NOMO-1 (cell line): ENCODE measurements around the gene SDSL.
A peak's percentile ranks its signal among the peaks of the same experiment; 100 is the strongest.

ENCODE experiments used
- DNase-seq, 2 experiments: peaks; one replicate each; lab custom pipeline; 2025; ENCODE audit not compliant: unreplicated experiment in 2 of 2; lab: John Stamatoyannopoulos, UW

SDSL gene, protein sequence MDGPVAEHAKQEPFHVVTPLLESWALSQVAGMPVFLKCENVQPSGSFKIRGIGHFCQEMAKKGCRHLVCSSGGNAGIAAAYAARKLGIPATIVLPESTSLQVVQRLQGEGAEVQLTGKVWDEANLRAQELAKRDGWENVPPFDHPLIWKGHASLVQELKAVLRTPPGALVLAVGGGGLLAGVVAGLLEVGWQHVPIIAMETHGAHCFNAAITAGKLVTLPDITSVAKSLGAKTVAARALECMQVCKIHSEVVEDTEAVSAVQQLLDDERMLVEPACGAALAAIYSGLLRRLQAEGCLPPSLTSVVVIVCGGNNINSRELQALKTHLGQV

DNA sequence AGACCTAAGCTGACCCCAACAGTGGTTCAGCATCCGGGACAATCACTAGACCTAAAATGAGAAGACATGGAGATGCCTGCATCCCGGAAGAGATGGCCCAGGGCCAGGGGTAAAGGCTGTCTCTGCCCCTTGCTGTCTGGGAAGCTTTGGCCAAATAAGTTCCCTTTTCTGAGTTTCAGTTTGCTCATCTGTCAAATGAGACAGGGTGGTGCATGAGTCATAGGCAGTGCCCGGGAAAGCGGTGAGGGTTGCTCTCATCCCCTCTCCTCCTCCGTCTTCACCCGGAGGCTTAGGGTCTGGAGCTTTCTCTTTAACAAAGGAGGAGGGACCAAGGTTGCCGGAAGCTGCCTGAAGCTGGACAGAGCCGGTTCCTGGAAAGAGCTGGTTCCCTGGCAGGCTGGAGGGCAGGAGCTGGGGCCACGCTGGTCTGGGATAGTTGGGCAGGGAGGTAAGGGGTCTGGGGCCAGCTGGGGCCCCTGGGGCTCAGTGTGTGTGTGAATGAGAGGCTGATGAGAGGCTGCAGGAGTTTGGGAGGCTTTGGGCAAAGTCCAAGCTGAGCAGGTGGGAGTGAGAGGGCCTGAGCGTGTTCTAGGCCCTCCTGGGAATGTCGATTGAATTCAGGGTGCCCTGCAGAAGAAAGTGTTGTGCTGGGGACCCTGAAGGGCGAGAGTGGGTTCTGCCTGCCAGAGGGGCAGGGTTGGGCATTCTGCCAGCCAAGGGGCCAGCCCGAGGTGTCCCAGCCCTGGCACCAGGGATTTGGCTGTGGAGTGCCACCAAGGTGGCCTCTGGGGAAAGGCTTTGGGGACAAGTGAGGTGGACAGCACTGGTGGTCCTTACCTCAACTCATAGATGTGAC, at the start of gene SDSL:
TSS of gene SDSL (plus strand) at position 351 of the 856 bp plus-strand sequence. CDS start 5,603 bp downstream, outside the sequence.
- peak; percentile 98 to 99 for DNase-seq

DNA sequence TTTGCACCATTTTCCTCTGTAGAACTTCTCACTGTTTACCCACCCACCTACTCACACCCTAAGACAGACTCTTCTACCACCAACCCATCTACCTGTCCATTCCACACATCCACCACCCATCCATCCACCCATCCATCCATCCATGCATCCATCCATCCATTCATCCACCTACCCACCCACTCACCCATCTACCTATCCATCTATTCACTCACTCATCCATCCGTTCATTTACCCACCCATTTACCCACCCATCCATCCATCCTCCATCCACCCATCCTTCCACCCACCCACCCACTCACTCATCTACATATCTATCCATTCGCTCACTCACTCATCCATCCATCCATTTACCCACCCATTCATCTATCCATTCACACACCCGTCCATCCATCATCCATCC, 48.7 kb upstream of the SDSL start:
- no peak for DNase-seq

DNA sequence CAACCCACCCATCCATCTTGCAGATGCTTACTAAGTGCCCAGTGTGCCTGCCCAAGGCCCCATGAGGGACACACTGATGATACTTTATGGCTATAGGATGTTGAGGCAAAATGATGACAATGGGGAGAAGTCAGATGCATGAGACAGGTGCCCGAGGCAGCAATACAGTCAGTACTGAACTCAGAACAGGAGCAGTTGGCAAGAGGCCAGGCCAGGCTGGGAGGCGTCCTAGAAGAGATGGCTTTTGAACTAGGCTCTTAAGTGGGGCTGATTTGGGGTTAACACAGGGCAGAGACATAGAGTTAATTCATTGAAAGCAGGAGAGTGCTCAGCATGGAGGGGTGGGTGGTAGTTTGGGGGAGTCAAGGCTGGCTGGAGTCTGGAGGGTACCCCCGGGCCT, 48.2 kb upstream of the SDSL start:
- no peak for DNase-seq

DNA sequence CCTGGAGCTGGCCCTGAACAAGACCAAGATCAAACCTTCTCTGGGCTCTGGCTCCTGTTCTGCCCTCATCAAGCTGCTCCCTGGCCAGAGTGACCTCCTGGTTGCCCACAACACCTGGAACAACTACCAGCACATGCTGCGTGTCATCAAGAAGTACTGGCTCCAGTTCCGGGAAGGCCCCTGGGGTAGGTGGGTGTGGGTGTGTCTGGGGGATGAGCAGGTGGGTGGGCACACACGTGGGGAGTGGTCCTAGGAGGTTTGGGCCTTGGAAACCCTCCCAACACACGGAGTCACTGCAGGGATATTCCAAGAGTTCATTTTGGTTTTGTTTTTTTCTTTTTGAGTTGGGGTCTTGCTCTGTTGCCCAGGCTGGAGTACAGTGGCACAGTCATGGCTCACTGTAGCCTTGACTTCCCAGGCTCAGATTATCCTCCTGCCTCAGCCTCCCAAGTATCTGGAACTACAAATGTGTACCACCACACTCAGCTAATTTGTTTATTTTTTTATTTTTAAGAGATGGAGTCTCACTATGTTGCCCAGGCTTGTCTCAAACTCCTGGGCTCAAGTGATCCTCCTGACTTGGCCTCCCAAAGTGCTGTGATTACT, 47.3 kb upstream of the SDSL start:
- DNase-seq = no peak

DNA sequence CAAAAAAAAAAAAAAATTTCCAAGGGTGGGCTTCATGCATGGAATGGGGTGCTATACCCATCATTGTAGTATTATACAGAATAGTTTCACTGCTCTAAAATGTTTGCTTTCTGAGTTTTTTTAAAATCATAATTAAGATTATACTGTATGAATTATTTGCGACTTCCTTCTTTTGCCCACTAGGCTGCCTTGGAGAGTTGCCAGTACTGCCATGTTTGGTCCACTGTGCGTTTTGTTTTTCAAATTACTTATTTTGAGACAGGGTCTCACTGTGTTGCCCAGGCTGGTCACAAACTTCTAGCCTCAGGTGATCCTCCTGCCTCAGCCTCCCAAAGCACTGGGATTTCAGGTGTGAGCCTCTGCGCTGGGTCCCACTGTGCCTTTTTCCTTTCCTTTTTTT, 43.9 kb upstream of the SDSL start:
- DNase-seq = no peak

DNA sequence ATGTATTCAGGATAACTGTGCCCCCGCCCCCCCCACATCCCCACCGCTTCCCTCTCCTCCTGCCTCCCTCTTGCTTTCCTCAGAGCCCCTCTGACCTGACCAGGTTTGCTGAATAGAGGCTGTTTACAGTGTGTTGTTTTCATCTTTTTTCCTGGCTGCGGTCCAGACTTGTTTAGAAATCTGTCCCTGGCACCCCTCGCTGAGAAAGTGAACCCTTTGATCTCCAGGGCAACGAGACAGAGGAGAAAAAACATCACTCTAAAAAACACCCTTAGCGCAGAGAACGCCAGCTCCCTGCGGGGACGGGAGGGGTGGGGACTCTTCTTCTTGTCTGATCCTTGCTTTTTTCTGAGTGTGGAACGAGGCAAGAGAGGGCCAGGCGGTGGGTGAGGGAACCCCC, 41.0 kb upstream of the SDSL start:
- DNase-seq = no peak

DNA sequence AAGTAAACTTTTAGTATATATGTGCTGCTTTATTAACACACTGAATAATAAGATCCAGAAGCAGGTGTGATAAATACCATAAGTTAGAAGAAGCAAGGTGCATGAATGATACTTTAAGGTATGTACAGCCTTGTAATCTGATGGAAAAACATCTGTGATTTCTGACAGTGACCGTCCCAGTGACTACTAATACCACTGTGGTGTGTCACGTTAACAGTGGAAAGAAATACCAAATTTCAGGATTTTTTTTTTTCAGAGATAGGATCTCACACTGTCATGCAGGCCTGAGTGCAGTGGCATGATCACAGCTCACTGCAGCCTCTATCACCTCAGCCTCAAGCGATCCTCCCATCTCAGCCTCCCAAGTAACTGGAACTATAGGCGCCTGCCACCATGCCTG, 40.0 kb upstream of the SDSL start:
- no peak for DNase-seq

DNA sequence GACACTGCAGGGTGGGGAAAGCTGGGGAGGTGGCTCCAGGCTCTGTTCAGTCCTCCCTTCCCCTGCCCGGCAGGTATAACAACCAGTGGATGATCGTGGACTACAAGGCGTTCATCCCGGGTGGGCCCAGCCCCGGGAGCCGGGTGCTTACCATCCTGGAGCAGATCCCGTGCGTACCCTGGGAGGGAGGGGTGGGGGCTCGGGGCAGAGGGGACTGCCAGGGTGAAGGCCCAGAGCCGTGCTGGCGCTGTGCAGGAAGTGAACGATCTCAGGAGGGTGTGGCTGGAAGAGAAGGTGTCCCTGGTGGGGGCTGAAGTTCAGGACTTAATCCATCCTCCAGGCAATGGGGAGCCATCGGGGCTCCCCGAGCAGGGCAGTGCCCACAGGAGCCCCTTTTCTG, 37.4 kb upstream of the SDSL start:
- DNase-seq = no peak

DNA sequence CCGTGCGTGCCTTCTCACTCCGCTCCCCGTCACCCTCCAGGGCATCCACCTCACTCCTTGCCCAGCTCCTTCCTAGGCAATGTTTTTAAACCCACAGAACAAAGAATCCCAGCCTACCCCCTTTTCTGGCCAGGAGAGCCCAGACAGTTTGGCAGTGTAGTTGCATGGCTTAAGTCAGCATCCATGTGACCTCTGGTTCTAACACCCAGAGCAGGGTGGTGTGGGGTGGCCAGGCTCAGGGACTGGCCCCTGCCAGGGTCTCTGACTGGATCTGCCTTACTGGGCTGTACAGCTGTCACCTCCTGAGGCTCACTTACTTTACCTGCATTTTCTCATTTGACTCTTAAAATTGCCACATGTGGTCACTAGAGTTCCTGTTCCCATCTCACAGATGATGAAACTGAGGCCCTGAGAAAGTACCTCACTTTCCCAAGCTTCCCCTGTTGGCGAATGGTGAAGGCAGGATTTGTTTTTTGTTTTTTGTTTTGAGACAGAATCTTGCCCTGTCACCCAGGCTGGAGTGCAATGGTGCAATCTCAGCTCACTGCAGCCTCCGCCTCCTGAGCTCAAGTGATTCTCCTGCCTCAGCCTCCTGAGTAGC, 36.8 kb upstream of the SDSL start:
- DNase-seq = no peak

DNA sequence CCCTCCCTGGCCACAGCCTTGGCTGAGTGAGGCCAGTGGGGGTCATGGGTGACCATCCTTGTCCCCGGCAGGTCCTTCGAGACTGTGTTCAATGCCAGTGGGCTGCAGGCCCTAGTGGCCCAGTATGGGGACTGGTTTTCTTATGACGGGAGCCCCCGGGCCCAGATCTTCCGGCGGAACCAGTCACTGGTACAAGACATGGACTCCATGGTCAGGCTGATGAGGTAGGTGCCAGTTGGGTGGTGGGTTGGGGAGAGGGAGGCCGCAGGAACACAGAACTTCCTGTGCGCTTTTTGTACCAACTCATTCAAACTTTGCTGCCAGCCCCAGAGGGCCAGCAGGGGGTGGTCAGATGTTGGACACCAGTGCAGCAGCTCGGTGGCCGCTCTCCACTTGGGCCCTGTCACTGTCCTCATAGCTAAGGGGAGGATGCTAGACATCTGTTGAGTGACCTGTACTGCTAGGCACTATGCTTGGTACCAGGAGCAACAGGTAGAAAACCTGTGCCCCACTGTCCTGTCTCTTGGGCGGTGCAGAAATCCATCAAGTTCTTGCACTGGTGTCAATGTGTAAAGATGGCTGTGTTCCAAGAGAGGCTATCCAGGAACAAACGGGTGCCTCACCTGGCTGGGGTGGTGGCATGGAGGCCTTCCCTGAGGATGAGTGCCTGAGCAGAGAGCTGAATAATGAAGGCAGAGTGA, 35.2 kb upstream of the SDSL start:
- no peak for DNase-seq

DNA sequence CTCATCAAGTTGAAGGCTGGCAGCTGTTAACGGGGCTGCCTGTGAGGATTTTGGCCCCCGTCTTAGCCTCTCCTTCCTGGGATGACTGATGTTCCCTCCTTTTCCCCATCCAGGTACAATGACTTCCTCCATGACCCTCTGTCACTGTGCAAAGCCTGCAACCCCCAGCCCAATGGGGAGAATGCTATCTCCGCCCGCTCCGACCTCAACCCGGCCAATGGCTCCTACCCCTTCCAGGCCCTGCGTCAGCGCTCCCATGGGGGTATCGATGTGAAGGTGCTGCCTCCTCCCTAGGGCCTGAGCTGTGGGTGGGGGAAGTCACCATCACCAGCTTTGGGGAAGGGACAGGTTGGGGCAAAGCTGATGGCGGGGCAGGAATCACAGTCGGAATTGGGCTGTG, 34.5 kb upstream of the SDSL start:
- no peak for DNase-seq

DNA sequence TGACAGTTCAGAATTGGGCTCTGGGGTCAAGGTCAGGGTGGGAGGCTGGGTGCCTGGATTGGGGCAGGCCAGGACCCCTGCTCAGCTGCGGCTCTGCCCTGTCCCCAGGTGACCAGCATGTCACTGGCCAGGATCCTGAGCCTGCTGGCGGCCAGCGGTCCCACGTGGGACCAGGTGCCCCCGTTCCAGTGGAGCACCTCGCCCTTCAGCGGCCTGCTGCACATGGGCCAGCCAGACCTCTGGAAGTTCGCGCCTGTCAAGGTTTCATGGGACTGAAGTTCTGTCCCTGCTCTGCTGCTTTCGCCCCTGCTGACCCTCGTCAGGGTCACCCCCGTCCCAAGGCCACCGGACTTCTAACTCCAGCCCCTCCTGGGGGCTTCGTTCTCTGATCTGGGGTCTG, 33.8 kb upstream of the SDSL start:
- no peak for DNase-seq

DNA sequence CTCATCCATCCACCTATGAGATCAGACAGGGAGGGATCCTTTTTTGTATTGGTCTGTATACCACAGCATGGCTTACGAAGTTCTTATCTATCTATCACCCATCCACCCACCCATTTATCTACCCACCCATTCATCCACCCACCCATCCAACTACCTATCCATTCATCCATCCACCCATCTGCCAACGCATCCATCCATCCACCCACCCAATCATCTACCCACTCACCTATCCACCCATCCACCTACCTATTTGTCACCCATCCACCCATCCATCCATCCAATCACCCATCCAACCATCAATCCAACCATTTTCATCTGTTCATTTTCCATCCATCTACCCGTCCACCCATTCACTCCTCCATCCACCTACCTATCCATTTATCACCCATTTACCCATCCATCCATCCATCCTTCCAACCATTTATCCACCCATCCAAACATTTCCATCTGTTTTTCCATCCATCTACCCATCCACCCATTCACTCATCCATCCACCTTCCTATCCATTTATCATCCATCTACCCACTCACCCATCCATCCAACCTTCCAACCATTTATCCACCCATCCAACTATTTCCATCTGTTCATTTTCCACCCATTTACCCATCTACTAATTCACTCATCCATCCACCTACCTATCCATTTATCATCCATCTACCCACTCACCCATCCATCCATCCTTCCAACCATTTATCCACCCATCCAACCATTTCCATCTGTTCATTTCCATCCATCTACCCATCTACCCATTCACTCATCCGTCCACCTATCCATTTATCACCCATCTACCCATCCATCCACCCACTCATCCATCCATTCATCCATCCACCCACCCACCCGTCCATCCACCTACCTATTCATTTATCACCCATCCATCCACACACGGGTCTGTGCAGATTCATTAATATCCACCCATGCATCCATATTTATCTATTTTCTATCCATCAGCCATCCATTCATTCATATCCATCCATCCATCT, 31.8 kb upstream of the SDSL start:
- DNase-seq = no peak

DNA sequence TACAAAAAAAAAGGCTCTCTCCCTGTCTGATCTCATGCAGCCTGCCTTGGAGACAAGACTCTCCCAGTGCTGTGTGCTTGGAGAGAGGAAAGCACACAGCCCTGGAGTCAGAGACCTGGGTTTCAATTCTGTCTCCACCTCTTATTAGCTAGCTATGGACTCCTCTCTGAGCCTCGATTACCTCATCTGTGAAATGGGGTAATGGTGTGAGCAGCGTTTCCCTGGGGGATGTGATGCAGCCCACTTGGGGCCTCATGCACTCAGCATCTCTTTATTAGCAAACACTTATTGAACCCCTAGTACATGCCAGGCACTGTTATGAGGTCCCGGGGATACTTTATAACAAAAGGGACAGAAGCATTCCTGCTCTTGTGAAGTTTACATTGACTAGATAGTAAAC, 31.0 kb upstream of the SDSL start:
- DNase-seq = no peak

DNA sequence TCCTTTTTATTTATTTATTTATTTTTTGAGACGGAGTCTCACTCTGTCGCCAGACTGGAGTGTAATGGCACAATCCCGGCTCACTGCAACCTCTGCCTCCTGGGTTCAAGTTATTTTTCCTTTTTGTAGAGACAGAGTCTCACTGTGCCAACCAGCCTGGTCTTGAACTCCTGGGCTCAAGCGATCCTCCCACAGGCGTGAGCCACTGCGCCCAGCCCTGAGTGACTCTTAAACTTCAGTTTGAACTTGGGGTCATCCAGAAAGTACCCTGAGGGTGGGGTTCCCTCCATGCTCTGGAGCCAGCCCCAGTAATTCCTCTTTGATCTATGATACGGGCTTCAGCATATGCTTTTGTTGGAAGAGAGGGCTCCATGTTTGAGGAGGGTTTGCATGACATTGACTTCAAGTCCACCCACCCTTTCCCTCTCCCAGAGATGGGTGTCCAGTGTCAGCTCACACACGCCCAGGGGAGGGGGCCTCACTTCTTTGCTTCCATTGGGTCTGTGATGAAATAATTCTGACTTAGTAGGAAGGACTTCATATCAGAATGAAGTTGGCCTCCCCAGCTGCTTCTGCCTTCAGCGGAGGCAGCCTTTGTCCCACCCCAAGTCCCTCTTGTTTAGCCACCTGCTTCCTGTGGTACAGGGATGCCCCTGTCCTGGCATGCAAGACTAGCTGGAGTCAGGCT, 30.4 kb upstream of the SDSL start:
- no peak for DNase-seq

DNA sequence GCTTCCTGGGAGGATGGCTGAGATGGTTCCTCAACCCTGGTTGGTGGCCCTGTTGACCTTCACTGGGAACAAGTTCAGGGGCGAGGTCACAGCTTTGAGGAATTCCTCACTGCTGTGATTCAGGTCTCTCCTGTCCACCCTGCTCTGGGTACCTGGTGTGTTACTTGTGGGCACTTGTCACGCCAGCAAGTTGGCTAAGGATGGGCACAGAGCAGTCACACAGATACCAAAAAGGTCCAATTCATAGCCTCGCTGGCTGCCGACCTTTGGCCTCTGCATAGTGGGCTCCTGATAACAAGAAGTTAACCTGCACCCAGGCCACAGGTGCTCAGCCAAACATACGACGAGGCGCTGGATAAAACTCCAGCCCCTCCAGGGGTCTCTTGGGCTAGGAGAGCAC, 29.7 kb upstream of the SDSL start:
- no peak for DNase-seq

DNA sequence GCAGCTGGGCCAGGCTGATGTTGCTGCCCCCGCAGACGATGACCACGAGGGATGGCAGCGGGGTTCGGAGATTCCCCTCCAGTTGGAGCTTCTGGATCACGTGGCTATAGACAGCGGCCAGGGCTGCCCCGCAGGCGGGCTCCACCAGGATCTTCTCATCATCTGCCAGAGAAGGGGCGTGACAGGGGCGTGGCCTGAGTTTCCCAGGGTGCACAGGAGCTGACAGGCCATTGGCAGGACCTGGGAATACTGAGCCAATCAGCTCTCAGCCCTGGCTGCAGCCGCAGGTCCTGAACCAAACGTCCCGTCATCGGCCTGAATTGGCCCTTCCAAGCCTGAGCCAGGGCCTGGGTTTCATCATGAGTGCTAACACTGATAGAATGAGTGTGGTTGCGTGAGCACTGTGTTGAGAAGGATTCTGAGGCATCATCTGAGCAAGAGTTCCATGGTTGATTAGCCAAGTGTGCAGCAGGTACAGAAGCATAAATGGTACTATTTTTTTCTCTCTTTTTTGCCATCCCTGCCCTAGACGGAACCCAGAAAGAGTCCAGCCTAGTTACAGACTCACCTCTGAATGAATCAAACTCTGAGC, 29.1 kb upstream of the SDSL start:
- no peak for DNase-seq

DNA sequence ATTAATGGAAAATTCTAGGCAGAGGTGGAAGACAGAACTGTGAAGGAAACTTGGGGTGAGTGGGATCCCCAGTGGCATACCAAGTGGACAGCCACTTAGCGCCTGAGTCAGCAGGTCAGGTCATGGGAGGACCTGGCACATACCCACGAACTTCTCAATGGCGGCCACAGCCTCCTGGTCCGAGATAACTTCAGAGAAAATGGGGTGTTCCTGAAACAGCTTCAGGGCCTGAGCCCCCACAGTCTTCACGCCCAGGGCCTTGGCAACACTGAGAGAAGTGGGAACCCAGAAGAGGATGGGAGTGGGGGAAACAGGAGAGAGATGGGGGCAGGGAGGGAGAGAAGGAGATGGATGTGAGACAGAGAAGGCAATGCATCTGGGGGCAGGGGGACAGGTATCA, 28.4 kb upstream of the SDSL start:
- no peak for DNase-seq

DNA sequence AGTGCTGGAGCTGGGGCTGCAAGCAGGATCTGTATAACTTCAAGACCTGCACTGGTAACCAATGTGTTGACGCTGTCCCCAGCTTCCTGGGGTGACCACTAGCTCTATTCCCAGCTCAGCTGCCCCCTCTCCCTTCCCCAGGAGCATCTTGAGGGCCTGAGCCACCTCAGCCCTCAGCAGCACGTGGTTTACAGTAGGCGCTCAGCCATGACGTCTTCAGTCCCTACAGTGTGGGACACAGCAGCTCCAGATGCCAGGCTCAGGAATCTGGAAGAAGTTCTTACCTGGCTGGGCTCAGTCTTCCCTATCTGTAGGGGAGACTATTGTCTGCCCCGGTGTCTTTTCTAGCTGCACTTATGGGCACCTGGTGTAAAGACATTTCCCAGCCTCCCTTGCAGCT, 27.1 kb upstream of the SDSL start:
- no peak for DNase-seq
